HG02610 (cell line): ENCODE data around the gene MPP2.
"Not testable (repeated sequence)": the region's sequence is repeated elsewhere in the genome, so short reads cannot be mapped to it uniquely, and the experiment has no call there.

Source experiments
- ATAC-seq: cut with Tn5 transposase; IDR thresholded peaks from one replicate; pipeline ENCODE4 v1.9.1; 2021; ENCODE audit warnings: mild to moderate bottlenecking, moderate library complexity; ENCODE audit not compliant: unreplicated experiment

MPP2 gene

GRCh38 chr17:43852571-43852970 is 54.8 kb downstream of the MPP2 start:
- no peak for ATAC-seq

DNA sequence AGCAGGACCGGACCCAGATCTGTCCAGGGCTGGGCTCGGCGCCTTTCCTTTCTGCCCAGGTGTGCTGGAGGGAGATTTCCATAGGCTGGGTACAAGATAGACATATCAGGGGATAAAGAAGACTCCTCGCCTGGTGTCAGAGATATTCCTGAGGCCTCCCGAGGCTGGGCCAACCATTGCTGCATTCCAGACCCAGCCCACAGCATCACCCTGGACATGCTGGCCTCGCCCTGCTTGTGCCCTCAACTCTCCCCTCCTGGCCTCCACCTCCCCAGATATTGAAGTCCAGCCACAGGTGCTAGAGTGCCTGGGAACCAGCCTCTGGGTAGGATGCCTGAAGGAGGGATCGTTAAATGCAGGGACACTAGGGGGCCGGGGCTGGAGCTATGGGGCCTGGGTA is 58.2 kb downstream of the MPP2 start:
- no peak for ATAC-seq

DNA sequence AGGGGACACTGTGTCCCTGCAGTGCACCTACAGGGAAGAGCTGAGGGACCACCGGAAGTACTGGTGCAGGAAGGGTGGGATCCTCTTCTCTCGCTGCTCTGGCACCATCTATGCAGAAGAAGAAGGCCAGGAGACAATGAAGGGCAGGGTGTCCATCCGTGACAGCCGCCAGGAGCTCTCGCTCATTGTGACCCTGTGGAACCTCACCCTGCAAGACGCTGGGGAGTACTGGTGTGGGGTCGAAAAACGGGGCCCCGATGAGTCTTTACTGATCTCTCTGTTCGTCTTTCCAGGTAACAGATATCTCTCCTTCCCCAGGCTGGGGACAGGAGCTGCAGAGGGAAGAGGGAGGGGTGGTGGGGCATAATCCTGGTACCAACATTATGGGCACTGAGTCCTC is 58.7 kb downstream of the MPP2 start:
- no peak for ATAC-seq

DNA sequence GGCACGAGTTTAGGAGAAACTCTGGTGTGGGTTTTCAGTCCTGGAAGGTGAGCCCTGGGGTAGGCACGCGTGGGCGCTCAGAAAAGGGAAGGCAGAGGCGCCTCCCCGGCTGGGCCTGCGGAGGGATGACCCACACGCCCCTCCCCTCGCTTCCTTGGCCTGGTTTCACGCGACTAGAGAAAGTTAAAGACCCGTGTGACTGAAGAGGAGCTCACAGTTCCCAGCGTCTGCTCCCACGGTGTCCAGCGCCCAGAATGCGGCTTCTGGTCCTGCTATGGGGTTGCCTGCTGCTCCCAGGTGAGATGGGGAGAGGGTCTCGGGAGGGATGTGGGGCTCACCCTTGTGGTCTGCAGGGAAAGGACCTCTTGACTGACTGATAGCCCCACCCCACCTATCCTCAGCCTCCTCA is 60.4 kb downstream of the MPP2 start, which contains the start of gene CD300LG:
TSS of gene CD300LG (plus strand) at position 214 of the 409 bp plus-strand sequence. CDS start at position 255, 41 bp downstream.
- ATAC-seq, result no peak

- no peak for ATAC-seq
Measured at GRCh38 chr17:43846221-43846712, 61.1 kb downstream of the MPP2 start.

DNA sequence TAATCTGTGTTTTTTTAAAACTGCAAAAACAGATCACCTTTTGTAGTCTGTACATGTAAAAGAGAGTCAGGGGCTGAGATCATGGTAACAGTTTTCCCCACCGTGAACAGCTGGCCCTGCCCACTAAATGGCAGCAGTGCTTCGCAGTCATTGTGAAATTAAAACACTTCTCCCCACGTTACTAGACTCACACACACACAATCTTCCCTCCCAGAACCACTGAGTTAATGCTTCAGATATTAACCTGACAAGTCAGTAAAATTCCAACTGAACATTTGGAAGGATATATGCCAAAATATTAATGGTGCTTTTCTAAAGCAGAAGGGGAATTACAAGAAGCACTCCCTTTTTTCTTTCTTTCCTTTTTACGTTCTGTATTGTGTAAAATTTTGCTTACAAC is 61.6 kb downstream of the MPP2 start:
- no peak for ATAC-seq

DNA sequence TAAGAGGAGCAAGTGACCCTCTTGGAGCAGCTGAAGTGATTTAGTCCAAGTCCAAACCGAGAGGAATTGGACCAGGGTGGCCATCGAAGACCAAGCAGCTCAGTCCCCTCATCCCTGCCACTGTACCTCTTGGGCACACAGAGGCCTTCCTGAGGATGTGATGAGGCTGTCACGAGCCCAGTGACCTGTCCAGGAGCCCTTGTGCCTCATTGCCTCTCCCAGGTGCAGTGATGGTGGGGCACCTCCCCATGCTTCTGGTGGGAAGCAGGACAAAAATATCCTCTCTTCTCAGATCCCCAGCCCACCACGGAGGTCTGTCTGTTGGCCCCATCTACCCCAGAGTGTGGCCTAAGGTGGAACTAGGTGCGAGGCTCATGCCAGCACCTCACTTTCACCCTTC is 63.1 kb downstream of the MPP2 start:
- ATAC-seq, result no peak

DNA sequence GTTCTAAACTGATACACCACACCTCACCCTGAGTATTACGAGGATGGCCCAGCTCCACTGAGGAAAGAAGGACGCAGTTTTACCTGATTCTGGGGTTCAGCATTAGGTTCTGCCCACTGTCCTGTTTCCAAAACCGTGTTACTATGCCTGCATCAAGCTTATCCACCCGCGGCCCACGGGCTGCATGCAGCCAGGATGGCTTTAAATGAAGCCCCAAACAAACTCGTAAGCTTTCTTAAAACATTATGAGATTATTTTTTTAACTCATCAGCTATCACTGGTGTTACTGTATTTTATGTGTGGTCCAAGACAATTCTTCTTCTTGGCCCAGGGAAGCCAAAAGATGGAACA is 64.4 kb downstream of the MPP2 start:
- no peak for ATAC-seq

DNA sequence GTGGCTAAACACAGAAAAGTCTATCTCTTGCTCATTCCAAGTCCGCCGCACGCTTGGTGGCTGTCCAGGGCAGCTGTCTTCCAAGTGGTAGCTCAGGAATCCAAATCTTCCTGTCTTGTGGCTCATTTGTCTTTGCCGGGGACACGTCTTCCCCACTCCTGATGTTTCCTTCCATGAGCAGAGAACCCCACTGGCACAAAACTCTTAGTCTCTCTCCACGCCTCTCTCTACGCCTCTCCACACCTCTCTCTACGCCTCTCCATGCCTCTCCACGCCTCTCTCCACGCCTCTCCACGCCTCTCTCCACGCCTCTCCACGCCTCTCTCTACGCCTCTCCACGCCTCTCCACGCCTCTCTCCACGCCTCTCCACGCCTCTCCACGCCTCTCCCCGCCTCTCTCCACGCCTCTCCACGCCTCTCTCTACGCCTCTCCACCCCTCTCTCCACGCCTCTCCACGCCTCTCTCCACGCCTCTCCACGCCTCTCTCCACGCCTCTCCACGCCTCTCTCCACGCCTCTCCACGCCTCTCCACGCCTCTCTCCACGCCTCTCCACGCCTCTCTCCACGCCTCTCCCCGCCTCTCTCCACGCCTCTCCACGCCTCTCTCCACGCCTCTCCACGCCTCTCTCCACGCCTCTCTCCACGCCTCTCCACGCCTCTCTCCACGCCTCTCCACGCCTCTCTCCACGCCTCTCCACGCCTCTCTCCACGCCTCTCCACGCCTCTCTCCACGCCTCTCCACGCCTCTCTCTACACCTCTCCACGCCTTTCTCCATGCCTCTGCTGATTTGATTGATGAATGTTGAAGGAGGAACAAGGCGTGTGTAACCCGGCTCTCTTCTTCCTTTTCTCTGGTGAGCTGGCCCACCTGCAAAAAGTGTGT is 65.0 kb downstream of the MPP2 start:
- not testable (repeated sequence) for ATAC-seq

GRCh38 chr17:43841282-43841681 is 66.1 kb downstream of the MPP2 start:
- no peak for ATAC-seq

- no peak for ATAC-seq
Measured at GRCh38 chr17:43840814-43841213, 66.5 kb downstream of the MPP2 start.

- no peak for ATAC-seq
Measured at GRCh38 chr17:43839670-43840108, 67.6 kb downstream of the MPP2 start.

GRCh38 chr17:43834106-43834505 is 73.2 kb downstream of the MPP2 start:
- no peak for ATAC-seq

- no peak for ATAC-seq
Measured at GRCh38 chr17:43832976-43833829, 74.1 kb downstream of the MPP2 start, which contains the start of gene MPP3. MPP3 (minus strand) TSS chr17:43833146; CDS start chr17:43831906, 1,240 bp downstream.

GRCh38 chr17:43832168-43832975 is 75.0 kb downstream of the MPP2 start:
- ATAC-seq, result no peak

DNA sequence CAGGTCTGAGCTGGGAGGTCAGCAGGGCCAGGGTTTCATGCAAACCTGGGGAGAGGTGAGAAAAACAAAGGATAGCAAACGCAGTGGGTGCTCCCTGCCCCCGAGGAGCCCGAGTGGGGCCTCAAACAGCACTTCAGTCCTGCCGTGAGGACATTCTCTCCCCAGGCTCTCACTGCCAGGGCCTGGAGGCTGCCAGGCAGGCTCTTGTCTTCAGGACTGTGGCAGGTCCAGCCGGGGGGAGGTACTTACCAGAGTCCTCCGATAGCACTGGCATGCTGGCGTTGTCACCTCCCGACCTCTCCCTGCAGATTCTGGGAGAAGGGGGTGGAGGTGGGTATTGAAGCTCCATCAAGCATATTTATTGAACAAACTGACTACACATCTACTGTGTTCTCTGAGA is 75.7 kb downstream of the MPP2 start:
- ATAC-seq, result no peak

GRCh38 chr17:43830510-43831140 is 76.7 kb downstream of the MPP2 start:
- no peak for ATAC-seq

GRCh38 chr17:43829738-43830137 is 77.6 kb downstream of the MPP2 start:
- ATAC-seq, result no peak

- ATAC-seq, result no peak
Measured at GRCh38 chr17:43827596-43827995, 79.7 kb downstream of the MPP2 start.

- no peak for ATAC-seq
Measured at GRCh38 chr17:43826206-43826605, 81.1 kb downstream of the MPP2 start.
